ENCODE results near the gene ASB18.

Gene ASB18

DNA sequence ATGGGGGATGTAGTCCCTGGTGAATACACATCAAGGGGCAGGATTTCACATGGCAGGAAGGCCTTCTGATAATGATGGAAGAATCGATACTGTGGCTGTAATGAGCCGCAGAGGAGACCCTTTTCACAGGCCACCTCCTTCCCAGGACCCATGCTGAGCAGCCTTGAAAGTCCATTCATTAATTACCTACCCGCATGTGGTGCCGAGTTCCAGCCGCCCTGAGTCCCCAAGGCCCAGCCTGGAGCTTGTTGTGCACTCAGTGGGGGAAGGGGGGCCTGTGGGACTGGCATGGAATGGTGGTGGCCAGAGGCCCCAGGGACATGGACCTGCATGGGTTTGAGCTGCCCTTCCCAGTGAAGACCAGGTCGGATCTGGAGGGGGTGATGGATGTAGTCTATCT, 25.5 kb downstream of the ASB18 start:
- Histone ChIP-seq H3K9me3 (ENCODE audit: control insufficient read depth, insufficient read depth, low read length) (no peaks in the 10 kb centered on the region), H3K27me3 (ENCODE audit: control insufficient read depth, low read length) (no peaks in the 10 kb centered on the region), H3K79me2 (ENCODE audit: control insufficient read depth, low read length) (no peaks in the 10 kb centered on the region), H3K4me1 (ENCODE audit: control insufficient read depth, low read length) (no peaks in the 10 kb centered on the region), H4K20me1 (ENCODE audit: control insufficient read depth, insufficient read depth, low read depth, low read length) (no peaks in the 10 kb centered on the region), H3K36me3 (ENCODE audit: control insufficient read depth, low read length) (no peaks in the 10 kb centered on the region), H3K9me2 (replicated peaks; ENCODE audit: control insufficient read depth, low read length) (no peaks in the 10 kb centered on the region), H3K4me2 (ENCODE audit: low read length) (no peak overlapping the region), H3K4me3 (ENCODE audit: low read length) (no peak overlapping the region), H3K27ac (ENCODE audit: low read depth, low read length) (no peak overlapping the region), H3F3A (ENCODE audit: control insufficient read depth, insufficient read depth) (no peaks in the 10 kb centered on the region)
- no peak for TF ChIP-seq EZH2phosphoT487 (IDR thresholded peaks at IDR 0.05; ENCODE audit: borderline replicate concordance, low read length)
- TF ChIP-seq, protein P1, sequence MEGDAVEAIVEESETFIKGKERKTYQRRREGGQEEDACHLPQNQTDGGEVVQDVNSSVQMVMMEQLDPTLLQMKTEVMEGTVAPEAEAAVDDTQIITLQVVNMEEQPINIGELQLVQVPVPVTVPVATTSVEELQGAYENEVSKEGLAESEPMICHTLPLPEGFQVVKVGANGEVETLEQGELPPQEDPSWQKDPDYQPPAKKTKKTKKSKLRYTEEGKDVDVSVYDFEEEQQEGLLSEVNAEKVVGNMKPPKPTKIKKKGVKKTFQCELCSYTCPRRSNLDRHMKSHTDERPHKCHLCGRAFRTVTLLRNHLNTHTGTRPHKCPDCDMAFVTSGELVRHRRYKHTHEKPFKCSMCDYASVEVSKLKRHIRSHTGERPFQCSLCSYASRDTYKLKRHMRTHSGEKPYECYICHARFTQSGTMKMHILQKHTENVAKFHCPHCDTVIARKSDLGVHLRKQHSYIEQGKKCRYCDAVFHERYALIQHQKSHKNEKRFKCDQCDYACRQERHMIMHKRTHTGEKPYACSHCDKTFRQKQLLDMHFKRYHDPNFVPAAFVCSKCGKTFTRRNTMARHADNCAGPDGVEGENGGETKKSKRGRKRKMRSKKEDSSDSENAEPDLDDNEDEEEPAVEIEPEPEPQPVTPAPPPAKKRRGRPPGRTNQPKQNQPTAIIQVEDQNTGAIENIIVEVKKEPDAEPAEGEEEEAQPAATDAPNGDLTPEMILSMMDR (IDR thresholded peaks at IDR 0.05; ENCODE audit: low read depth, low read length, poor library complexity, severe bottlenecking): no peak

DNA sequence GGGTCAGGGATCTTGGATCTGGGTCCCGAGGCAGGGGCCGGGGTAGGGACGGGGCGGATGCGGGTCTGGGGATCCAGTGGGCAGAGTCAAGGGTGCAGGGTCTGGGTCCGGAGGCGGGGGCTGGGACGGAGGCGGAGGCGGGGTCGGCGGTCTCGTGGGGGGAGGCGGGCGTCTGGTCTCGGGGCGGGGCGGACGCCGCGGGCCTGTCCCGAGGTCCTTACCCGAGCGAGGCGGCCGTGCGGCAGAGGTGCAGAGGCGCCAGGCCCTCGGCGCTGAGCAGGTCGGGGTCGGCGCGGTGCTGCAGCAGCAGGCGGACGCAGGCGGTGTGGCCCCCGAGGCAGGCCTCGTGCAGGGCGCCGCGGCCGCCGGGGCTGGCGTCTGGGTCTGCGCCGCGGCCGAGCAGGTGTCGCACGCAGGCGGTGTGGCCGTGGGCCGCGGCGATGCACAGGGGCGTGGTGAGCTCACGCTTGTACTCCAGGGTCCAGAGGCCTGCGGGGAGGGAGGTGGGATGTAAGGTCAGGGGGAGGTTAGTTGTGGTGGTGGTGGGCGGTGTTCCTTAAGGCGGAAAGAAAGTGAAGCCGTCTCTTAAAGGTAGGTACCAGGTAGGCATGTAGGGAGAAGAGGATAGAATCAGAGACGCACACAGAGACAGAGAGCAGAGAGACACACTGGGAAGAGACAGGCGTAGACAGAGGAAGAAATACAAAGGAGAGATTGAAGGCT, 26.6 kb downstream of the ASB18 start:
- no peaks in the 10 kb centered on the region for H3F3A ChIP-seq (ENCODE audit: control insufficient read depth, insufficient read depth)
- H4K20me1 ChIP-seq (ENCODE audit: control insufficient read depth, insufficient read depth, low read depth, low read length): no peaks in the 10 kb centered on the region
- H3K79me2 ChIP-seq (ENCODE audit: control insufficient read depth, low read length): no peaks in the 10 kb centered on the region
- H3K4me1 ChIP-seq (ENCODE audit: control insufficient read depth, low read length): no peaks in the 10 kb centered on the region
- no peaks in the 10 kb centered on the region for H3K9me2 ChIP-seq (replicated peaks; ENCODE audit: control insufficient read depth, low read length)
- no peaks in the 10 kb centered on the region for H3K36me3 ChIP-seq (ENCODE audit: control insufficient read depth, low read length)
- TF ChIP-seq EZH2phosphoT487 (IDR thresholded peaks at IDR 0.05; ENCODE audit: borderline replicate concordance, low read length): no peak
- TF ChIP-seq, protein P1 (IDR thresholded peaks at IDR 0.05; ENCODE audit: low read depth, low read length, poor library complexity, severe bottlenecking): no peak
- no peaks in the 10 kb centered on the region for H3K9me3 ChIP-seq (ENCODE audit: control insufficient read depth, insufficient read depth, low read length)
- no peak overlapping the region for H3K4me2 ChIP-seq (ENCODE audit: low read length)
- H3K27me3 ChIP-seq (ENCODE audit: control insufficient read depth, low read length): no peaks in the 10 kb centered on the region
- no peak overlapping the region for H3K4me3 ChIP-seq (ENCODE audit: low read length)
- no peak overlapping the region for H3K27ac ChIP-seq (ENCODE audit: low read depth, low read length)

DNA sequence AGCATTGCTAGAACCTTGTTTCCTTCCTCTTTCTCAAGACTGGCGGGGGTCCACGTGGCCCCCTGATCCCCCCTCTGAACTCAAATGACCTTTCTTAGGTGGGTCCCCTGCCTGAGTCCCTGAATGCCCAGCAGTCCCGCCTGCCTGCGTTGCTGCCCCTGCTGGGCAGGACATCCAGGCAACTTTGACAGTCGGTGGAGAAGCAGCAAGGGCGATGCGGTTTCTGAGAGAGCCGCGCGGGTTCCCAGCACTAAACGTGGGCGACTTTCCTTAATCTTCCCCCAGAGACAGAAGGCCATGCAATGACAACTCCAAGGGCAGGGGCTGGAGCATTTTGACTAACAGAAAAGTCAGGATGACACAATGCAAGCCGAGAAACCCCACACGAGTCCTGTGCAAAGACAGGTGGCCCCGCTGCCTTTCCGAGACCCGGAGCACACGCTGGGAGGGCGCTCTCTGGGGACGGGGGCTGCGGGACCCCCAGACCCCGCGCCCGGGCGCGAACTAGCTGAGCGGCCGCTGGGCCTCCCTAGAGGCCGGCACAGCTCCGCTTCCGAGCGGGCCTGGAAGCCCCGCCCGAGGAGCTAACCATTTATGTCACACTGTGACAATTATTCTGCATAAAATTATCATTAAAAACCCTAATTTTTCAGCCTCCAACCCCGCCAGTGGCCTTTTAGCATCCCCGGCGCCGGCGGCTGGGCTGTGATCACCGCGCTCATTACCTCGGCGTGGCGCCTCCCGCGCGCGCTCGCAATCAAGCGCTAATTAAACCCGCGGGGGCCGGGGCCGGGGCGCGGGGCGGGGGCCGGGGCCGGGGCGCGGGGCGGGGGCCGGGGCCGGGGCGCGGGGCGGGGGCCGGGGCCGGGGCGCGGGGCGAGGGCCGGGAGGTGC, 27.4 kb downstream of the ASB18 start:
- no peaks in the 10 kb centered on the region for H3K79me2 ChIP-seq (ENCODE audit: control insufficient read depth, low read length)
- no peak overlapping the region for H3K27ac ChIP-seq (ENCODE audit: low read depth, low read length)
- no peak overlapping the region for H3K4me2 ChIP-seq (ENCODE audit: low read length)
- H3K9me3 ChIP-seq (ENCODE audit: control insufficient read depth, insufficient read depth, low read length): no peaks in the 10 kb centered on the region
- no peaks in the 10 kb centered on the region for H3K4me1 ChIP-seq (ENCODE audit: control insufficient read depth, low read length)
- H4K20me1 ChIP-seq (ENCODE audit: control insufficient read depth, insufficient read depth, low read depth, low read length): no peaks in the 10 kb centered on the region
- H3K9me2 ChIP-seq (replicated peaks; ENCODE audit: control insufficient read depth, low read length): no peaks in the 10 kb centered on the region
- TF ChIP-seq EZH2phosphoT487 (IDR thresholded peaks at IDR 0.05; ENCODE audit: borderline replicate concordance, low read length): no peak
- TF ChIP-seq, protein P1 (IDR thresholded peaks at IDR 0.05; ENCODE audit: low read depth, low read length, poor library complexity, severe bottlenecking): no peak
- no peaks in the 10 kb centered on the region for H3K27me3 ChIP-seq (ENCODE audit: control insufficient read depth, low read length)
- H3K36me3 ChIP-seq (ENCODE audit: control insufficient read depth, low read length): no peaks in the 10 kb centered on the region
- H3K4me3 ChIP-seq (ENCODE audit: low read length): no peak overlapping the region
- H3F3A ChIP-seq (ENCODE audit: control insufficient read depth, insufficient read depth): no peaks in the 10 kb centered on the region
